ENCODE results near the gene ZBTB24. TPM values are rescaled to one million over a fixed set of nuclear protein-coding genes. Genes with fewer than 3 reads are reported as not detected.

Gene ZBTB24
- total and polyA plus RNA-seq, 4 donors: 1.2 to 3.9 (median 2.2) TPM

GRCh38 chr6:109466212-109466923 is 16.7 kb downstream of the ZBTB24 start:
- H3K27ac ChIP-seq (ENCODE audit: low read depth in 1 of 2, low read length in 2 of 2): no peak overlapping the region
- H3K36me3 ChIP-seq (ENCODE audit: control insufficient read depth in 4 of 4, insufficient read depth in 3 of 4, low read depth in 1 of 4, low read length in 3 of 4): peaks cover 2 to 50% (median 38%) of the 10 kb centered on the region in 4 donors
- H3K4me1 ChIP-seq (ENCODE audit: control insufficient read depth in 4 of 4, insufficient read depth in 4 of 4, low read length in 3 of 4): no peaks in the 10 kb centered on the region
- TF ChIP-seq, protein P1, sequence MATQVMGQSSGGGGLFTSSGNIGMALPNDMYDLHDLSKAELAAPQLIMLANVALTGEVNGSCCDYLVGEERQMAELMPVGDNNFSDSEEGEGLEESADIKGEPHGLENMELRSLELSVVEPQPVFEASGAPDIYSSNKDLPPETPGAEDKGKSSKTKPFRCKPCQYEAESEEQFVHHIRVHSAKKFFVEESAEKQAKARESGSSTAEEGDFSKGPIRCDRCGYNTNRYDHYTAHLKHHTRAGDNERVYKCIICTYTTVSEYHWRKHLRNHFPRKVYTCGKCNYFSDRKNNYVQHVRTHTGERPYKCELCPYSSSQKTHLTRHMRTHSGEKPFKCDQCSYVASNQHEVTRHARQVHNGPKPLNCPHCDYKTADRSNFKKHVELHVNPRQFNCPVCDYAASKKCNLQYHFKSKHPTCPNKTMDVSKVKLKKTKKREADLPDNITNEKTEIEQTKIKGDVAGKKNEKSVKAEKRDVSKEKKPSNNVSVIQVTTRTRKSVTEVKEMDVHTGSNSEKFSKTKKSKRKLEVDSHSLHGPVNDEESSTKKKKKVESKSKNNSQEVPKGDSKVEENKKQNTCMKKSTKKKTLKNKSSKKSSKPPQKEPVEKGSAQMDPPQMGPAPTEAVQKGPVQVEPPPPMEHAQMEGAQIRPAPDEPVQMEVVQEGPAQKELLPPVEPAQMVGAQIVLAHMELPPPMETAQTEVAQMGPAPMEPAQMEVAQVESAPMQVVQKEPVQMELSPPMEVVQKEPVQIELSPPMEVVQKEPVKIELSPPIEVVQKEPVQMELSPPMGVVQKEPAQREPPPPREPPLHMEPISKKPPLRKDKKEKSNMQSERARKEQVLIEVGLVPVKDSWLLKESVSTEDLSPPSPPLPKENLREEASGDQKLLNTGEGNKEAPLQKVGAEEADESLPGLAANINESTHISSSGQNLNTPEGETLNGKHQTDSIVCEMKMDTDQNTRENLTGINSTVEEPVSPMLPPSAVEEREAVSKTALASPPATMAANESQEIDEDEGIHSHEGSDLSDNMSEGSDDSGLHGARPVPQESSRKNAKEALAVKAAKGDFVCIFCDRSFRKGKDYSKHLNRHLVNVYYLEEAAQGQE (IDR thresholded peaks at IDR 0.05): no peak
- TF ChIP-seq CTCF (IDR thresholded peaks at IDR 0.05; ENCODE audit: low read depth, low read length, missing input control): no peak
- TF ChIP-seq, protein P2, sequence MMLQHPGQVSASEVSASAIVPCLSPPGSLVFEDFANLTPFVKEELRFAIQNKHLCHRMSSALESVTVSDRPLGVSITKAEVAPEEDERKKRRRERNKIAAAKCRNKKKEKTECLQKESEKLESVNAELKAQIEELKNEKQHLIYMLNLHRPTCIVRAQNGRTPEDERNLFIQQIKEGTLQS (IDR thresholded peaks at IDR 0.05): no peak
- no peak for TF ChIP-seq NR2F2 (IDR thresholded peaks at IDR 0.05)
- no peak for TF ChIP-seq TAF1 (conservative IDR thresholded peaks at IDR 0.05)
- no peak for TF ChIP-seq FOXA1 (IDR thresholded peaks at IDR 0.05)
- no peak for TF ChIP-seq EGR1 (IDR thresholded peaks at IDR 0.05; ENCODE audit: low read depth in 2 of 2)
- no peak for TF ChIP-seq RXRA (IDR thresholded peaks at IDR 0.05)
- TF ChIP-seq ZBTB33 (IDR thresholded peaks at IDR 0.05): no peak
- no peak for TF ChIP-seq HNF4G (IDR thresholded peaks at IDR 0.05)
- TF ChIP-seq GABPA (IDR thresholded peaks at IDR 0.05 in 1 of 2, conservative IDR thresholded peaks at IDR 0.05 in 1 of 2): no peak
- no peak for TF ChIP-seq YY1 (IDR thresholded peaks at IDR 0.05)
- TF ChIP-seq HNF4A (conservative IDR thresholded peaks at IDR 0.05): no peak
- no peak for TF ChIP-seq FOXA2 (IDR thresholded peaks at IDR 0.05)
- TF ChIP-seq RAD21 (IDR thresholded peaks at IDR 0.05): no peak
- no peak for TF ChIP-seq MAX (IDR thresholded peaks at IDR 0.05)
- TF ChIP-seq SP1 (IDR thresholded peaks at IDR 0.05): no peak
- no peak for TF ChIP-seq JUND (IDR thresholded peaks at IDR 0.05)
- no peak overlapping the region for H3K4me3 ChIP-seq (ENCODE audit: low read depth in 1 of 3, low read length in 3 of 3)
- no peak for DNase-seq (ENCODE audit: low spot score)
- H3K9me3 ChIP-seq (ENCODE audit: control insufficient read depth in 4 of 4, low read length in 3 of 4): no peaks in the 10 kb centered on the region
- H3K27me3 ChIP-seq (ENCODE audit: control insufficient read depth in 4 of 4, insufficient read depth in 4 of 4, low read length in 3 of 4): no peaks in the 10 kb centered on the region
- no peak overlapping the region for H3K9ac ChIP-seq (ENCODE audit: low read depth in 1 of 2, low read length in 2 of 2)
- WGBS: 88% methylated on average over 7 of the region's 7 CpGs
